GDM1 (cell line): ENCODE results near the gene SAP30BP.

Experiments used
- DNase-seq: peaks from one replicate; lab custom pipeline; 2025; lab: John Stamatoyannopoulos, UW

SAP30BP gene

DNA sequence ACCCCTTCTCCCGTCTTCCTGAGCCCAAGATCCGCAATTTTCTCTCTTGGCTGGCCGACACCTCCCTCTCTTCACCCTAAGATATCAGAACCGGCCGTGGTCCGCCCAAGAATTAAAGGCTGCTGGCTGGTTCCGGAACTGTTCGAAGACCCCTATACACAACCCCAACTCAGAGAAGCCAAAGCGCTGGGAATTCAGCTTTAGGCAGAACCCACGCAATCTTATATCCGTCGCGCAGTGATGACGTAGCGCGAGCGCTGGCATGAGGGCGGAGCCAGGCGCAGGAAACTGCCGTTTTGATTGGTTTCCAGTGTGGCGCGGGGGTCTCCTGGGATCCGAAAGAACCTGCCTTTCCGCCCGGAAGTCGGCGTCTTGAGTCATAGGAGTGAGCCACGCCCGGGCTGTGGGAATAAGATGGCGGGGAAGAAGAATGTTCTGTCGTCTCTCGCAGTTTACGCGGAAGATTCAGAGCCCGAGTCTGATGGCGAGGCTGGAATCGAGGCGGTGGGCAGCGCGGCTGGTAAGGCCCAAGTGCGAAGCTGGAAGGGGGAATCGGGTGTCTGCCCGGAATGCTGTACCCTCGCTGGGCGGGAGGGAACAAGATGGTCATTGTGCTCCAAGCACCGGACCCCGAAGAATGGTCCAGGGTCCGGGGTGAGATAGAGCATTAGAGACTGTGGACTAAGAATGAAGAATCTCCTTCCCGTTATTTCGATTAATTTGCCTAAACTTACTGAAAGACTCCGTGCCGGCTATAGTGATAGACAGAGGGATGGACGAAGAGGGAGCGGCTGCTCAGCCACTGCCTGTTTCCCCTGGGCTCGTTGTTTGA lies at the start of gene SAP30BP, which contains the start of gene RECQL5:
TSS of gene SAP30BP (plus strand) at position 380 of the 832 bp plus-strand sequence. CDS start at position 415, 35 bp downstream.
TSS of gene RECQL5 (minus strand) at position 196 of the 832 bp plus-strand sequence. CDS start 597 bp downstream, outside the sequence.
- DNase-seq, result peak; percentile 96

- DNase-seq, result no peak
Measured at GRCh38 chr17:75617675-75618074, 49.5 kb upstream of the SAP30BP start.

DNA sequence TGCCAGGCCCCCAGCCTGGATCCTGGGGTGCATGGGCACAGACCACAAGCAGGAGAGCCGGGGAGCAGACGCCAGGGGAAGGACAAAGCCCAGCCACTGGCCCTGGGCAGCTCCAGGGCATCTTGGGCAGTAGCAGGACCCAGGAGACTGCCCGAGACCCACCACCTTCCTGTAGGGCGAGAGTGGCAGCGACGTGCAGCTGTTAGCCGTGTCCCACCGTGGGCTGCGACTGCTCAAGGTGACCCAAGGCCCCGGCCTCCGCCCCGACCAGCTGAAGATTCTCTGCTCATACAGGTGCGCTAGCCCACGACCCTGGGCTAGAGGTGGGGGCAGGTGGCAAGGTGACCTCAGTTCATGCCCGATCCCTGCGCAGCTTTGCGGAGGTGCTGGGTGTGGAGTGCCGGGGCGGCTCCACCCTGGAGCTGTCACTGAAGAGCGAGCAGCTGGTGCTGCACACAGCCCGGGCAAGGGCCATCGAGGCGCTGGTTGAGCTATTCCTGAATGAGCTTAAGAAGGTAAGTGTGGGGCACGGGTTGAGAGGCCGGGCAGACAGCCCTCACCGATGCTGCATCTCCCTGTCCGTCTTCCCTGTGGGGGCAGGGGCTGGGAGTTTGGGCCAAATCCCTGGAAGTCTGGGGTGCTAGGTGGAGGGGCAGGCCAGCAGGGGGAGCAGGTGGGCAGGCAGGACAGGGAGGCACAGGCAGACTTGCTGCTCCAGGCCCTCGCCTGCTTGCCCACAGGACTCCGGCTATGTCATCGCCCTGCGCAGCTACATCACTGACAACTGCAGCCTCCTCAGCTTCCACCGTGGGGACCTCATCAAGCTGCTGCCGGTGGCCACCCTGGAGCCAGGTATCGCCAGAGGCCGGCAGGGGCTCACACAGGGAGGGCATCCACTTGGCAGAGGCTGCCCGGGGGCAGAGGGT lies 47.4 kb upstream of the SAP30BP start:
- DNase-seq, result no peak

DNA sequence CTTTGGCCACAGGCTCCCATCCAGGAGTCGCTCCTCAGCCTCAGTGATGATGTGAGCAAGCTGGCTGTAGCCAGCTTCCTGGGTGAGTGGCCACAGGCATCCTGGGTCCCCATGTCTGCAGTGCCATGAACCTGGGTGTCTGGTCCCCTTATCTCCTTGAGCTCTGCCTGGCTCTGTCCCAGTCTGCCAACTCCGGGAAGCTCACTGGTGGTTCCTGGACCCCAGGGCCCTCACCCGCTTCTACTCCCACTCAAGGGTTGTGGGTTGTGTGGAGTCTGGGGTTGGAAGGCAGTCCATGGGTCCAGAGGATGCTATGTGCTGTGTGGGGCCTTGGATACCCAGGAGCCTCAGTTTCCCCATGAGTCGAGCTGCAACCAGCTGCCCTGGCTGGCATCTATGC lies 45.6 kb upstream of the SAP30BP start:
- no peak for DNase-seq

DNA sequence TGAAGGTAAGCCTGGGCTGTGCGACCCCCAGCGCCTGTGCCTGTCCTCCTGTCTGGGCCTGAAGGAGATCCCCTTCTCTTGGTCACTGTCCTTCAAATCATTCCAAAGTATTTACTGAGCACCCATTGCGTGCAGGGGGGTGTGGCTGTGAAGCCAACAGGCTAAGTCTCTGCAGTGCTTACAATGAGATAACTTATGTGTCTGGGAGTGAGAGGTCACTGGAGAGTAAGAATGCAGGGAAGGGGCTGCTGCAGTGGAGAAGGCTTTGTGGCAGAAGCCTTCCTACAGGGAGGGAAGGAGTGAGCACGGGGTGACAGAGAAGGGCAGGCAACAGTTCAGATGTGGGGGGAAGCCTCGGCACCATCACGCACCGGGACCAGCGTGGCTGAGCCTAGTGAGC lies 45.1 kb upstream of the SAP30BP start:
- no peak for DNase-seq

- no peak for DNase-seq
Measured at GRCh38 chr17:75622771-75623273, 44.3 kb upstream of the SAP30BP start.

GRCh38 chr17:75623386-75623785 lies 43.8 kb upstream of the SAP30BP start:
- no peak for DNase-seq

DNA sequence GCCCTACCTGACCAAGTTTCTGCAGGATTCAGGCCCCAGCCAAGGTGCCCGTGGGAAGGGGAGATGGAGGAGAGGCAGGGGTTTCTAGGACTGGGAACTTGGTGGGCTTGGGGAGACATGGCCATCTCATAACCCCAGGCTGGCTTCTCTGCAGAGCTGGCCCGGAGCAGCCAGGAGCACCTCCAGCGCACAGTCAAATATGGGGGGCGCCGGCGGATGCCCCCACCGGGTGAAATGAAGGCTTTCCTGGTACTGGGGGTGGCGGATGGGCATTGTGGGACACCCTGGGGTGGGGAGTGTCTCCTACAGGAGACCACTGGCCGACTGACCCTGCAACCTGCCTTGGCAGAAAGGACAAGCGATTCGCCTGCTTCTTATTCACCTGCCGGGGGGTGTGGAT lies 43.1 kb upstream of the SAP30BP start:
- no peak for DNase-seq

GRCh38 chr17:75624714-75625345 lies 42.3 kb upstream of the SAP30BP start:
- no peak for DNase-seq

DNA sequence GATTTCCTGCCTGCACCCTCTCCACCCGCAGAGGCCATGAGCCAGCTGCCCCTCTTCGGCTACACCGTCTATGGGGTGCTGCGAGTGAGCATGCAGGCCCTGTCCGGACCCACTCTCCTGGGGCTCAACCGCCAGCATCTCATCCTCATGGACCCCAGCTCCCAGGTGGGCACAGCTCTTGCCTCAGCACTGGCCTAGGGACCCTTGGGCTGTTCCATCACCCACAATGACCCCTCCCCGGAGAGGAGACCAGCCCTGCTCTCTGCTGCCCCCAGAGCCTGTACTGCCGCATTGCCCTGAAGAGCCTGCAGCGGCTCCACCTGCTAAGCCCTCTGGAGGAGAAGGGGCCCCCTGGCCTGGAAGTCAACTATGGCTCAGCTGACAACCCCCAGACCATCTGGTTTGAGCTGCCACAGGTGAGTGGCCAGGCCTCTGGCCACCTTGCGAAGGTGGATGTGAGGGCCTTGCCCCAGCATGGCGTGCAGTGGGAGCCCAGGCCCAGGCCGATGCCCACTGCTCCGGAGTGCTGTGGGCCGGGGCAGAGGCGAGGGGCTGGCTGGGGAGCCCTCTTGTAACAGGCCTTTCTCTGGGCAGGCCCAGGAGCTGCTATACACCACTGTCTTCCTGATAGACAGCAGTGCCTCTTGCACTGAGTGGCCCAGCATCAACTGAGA lies 41.2 kb upstream of the SAP30BP start:
- DNase-seq, result no peak

- no peak for DNase-seq
Measured at GRCh38 chr17:75626496-75627038, 40.6 kb upstream of the SAP30BP start.

- DNase-seq, result no peak
Measured at GRCh38 chr17:75627094-75627493, 40.0 kb upstream of the SAP30BP start.

GRCh38 chr17:75628425-75628824 lies 38.7 kb upstream of the SAP30BP start:
- no peak for DNase-seq

- no peak for DNase-seq
Measured at GRCh38 chr17:75629157-75629556, 38.0 kb upstream of the SAP30BP start.

DNA sequence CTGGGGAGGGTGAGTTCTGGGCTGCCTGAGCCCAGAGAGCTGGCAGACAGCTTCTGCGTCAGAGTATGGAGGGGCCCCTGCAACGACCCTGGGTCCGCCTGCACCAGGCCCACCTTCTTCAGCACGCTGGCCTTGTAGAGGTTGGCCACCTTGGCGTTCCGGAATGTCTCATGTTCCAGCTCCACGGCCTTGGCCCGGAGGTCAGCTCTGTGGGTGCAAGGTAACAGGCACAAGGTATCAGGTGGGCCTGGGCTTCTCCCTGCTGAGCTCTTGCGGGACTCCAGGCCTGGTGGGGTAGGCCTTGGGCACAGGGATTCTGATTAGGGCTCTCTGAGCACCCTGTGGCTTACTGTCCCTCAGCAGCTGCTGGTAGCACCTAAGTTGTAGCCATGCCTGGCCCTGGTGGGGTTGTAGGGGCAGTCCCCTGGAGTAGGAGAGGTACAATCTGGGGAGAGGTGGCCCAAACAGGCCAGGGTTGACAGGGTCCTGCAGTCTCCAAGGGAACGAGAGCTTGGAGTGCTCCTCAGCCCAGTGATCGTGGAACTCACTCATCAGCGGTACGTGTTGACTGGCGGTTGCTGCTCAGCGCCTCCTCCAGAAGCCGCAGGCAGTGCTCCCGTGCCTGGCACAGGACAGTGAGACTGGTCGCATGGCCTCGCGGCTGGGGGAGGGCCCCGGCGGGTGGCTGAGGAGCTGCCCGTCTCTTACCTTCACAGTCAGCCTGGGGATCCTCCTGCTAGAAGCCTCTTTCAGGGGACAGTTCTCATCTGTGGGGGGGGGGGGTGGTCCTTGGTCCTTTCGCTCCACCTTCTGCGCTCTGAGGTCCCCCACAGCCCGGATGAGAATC lies 36.8 kb upstream of the SAP30BP start:
- no peak for DNase-seq

- DNase-seq, result no peak
Measured at GRCh38 chr17:75631353-75631752, 35.8 kb upstream of the SAP30BP start.

- DNase-seq, result no peak
Measured at GRCh38 chr17:75632428-75632827, 34.7 kb upstream of the SAP30BP start.

- DNase-seq, result peak; percentile 62
Measured at GRCh38 chr17:75632863-75633485, 34.2 kb upstream of the SAP30BP start, which contains the start of gene SMIM5. TSS of gene SMIM5 (plus strand) at chr17:75633434. CDS start at chr17:75640202, 6,768 bp downstream.
